ENCODE results near the gene FNDC11.

The FNDC11 gene

GRCh38 chr20:63578224-63579016 lies 24.5 kb downstream of the FNDC11 start:
- DNase-seq (ENCODE audit: low spot score): no peak

DNA sequence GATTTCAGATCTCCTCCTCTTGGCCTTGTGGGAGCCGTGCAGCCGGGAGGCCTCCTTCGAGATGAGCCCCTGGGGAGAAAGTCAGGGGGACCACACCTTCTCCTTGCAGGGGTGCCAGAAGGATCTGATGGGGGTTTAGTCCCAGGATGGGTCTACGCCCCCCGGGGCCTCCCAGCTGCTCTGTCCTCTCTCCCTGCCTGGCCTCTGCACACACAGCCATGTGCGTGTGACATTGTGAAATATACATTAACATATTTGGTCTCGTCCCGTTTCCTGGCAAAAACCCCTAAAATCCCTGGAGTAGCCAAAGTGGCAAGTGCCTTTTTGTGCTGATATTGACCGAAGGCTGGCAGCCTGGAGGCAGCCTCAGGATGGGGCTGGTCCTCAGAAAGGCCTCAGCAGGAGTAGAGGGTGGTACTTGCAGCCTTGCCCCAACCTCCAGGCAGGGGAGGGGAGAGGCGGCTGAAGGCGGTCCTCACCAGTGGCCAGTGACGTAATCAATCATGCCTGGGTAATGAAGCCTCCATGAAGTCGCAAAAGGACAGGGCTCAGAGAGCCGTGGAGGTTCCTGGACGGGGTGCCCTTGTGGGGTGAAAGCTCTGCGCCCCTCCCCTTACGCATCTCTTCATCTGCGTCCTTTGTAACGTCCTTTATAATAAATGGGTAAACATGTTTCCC lies 25.2 kb downstream of the FNDC11 start:
- TF ChIP-seq CTCF (IDR thresholded peaks at IDR 0.05; ENCODE audit: extremely low read depth, missing control alignments): no peak
- DNase-seq (ENCODE audit: low spot score): no peak

More at GRCh38 chr20:63578224-63579016, 24.5 kb downstream of the FNDC11 start:
- no peak for TF ChIP-seq CTCF (IDR thresholded peaks at IDR 0.05; ENCODE audit: extremely low read depth, missing control alignments)

- peak; percentile 78 for DNase-seq (ENCODE audit: low spot score)
Measured at GRCh38 chr20:63580796-63581461, 27.0 kb downstream of the FNDC11 start.

DNA sequence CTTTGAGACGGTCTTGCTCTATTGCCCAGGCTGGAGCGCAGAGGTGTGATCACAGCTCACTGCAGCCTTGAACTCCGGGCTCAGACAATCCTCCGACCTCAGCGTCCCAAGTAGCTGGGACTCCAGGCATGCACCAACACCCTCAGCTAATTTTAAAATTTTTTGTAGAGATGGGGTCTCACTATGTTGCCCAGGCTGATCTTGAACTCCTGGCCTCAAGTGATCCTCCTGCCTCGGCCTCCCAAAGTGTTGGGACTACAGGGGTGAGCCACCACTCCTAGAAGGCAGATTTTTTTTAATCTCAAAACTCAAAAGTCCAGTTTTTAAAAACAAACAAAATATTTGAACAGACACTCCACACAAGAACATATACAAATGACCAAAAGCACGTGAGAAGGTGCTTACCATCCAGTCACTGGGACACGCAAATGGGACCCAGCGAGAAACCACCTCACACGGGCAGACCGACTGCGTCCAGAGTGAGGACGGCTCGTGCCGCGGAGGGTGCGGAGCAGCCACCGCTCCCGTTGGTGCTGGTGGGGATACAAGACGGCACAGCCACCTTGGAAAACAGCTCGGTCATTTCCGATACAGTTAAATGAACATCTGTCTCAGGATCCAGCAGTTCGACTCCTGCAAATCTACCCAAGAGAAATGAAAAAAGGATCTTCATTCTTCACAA lies 28.6 kb downstream of the FNDC11 start:
- no peak for DNase-seq (ENCODE audit: low spot score)
- TF ChIP-seq CTCF (IDR thresholded peaks at IDR 0.05; ENCODE audit: extremely low read depth, missing control alignments): no peak

More at GRCh38 chr20:63580796-63581461, 27.0 kb downstream of the FNDC11 start:
- peak; percentile 46 for TF ChIP-seq CTCF (IDR thresholded peaks at IDR 0.05; ENCODE audit: extremely low read depth, missing control alignments)

DNA sequence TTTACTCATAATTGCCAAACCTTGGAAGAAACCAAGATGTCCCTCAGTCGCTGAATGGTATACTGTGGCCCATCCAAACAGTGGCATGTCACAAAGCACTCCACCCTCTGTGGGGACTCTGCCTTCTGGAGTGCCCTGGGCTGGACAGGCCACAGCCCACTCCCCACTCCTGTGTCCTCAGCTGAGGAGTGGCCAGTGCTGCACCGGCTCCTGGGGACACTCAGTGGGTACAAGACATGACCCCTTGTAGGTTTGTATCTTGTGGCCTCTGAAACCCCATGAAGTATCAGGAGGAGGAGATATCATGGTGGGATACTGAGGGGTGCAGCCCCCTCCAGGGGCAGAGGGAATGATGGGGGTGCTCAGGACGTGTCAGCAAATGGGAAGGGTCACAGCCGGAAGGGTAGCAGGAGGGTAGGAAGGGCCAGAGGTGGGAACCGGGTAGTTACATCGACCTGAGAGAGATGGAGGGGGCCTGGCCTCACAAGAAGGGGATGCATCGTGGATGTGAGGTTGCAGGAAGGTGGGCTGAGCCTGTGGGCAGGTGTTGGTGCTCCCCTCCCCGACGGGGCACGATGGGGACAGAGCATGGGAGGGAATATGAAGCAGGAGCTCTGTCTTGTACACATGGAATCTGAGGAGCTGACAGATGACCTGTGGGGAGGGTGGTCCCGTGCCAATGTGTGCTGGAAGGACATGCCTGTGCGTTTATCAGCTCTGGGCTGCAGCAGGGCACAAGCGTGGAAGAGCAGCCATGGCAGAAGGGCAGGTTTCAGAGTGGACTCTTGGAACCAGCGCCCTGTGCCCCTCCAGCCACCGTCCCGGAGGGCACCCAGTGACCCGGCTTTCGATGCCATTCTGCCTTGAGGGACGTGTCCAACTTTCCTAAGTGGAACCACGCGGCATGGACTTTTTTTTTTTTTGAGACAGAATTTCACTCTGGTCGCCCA lies 31.9 kb downstream of the FNDC11 start:
- TF ChIP-seq CTCF (IDR thresholded peaks at IDR 0.05; ENCODE audit: extremely low read depth, missing control alignments): no peak
- DNase-seq (ENCODE audit: low spot score): no peak

DNA sequence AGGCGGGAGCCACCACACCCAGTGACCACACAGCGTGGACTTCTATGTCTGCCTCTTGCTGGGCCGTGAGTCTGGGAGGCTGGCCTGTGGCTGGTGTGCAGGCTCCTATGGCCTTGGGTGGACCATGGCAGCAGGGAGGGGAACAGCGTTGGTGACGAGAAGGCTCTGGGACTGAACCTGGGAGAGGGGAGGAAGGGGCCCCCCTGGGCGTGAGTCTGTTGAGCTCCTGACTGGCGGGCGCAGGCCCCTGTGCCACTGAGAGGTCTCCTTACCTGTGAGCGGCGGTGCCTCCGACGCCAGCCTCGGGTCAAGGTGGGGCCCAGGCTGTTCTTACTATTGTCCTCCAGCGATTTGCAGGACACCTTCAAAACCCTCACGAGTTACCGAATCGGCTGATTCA lies 32.8 kb downstream of the FNDC11 start:
- no peak for DNase-seq (ENCODE audit: low spot score)
- TF ChIP-seq CTCF (IDR thresholded peaks at IDR 0.05; ENCODE audit: extremely low read depth, missing control alignments): no peak

Measured in GM20000 (cell line).